Trophoblast cell (in vitro differentiated cells and primary cell): ENCODE results near the gene TTC27.
"Not testable (repeated sequence)": the region's sequence is repeated elsewhere in the genome, so short reads cannot be mapped to it uniquely, and the experiment has no call there.

Experiments used
- DNase-seq, 2 donors: peaks; one replicate each; pipeline ENCODE4 v3.0.0-alpha.2; 2016
- H2AFZ ChIP-seq: 2 replicates; pipeline ENCODE4 v1.6.1; 2013; ENCODE audit warnings: low read length, moderate library complexity, mild to moderate bottlenecking; ENCODE audit not compliant: insufficient read depth, poor library complexity
- H2AK5ac ChIP-seq: 2 replicates; pipeline ENCODE4 v1.6.1; 2013; ENCODE audit warnings: mild to moderate bottlenecking, low read length
- H2BK120ac ChIP-seq: 2 replicates; pipeline ENCODE4 v1.6.1; 2013; ENCODE audit warnings: low read length, mild to moderate bottlenecking, moderate library complexity; ENCODE audit not compliant: insufficient read depth, poor library complexity
- H2BK12ac ChIP-seq: 2 replicates; pipeline ENCODE4 v1.6.1; 2013; ENCODE audit warnings: mild to moderate bottlenecking, low read length, moderate library complexity
- H2BK5ac ChIP-seq: 2 replicates; pipeline ENCODE4 v1.6.1; 2013; ENCODE audit warnings: low read length, low read depth, moderate library complexity, mild to moderate bottlenecking; ENCODE audit not compliant: poor library complexity
- H3K14ac ChIP-seq: 2 replicates; pipeline ENCODE4 v1.6.1; 2013; ENCODE audit warnings: mild to moderate bottlenecking, low read length
- H3K18ac ChIP-seq: 2 replicates; pipeline ENCODE4 v1.6.1; 2013; ENCODE audit warnings: mild to moderate bottlenecking, low read length
- H3K23ac ChIP-seq: 2 replicates; pipeline ENCODE4 v1.6.1; 2013; ENCODE audit warnings: low read length
- H3K27ac ChIP-seq: 2 replicates; pipeline ENCODE4 v1.5.1; 2013; ENCODE audit warnings: low read depth, mild to moderate bottlenecking, inconsistent platforms, low read length, moderate library complexity
- H3K27me3 ChIP-seq: 2 replicates; pipeline ENCODE4 v1.6.1; 2013; ENCODE audit warnings: inconsistent platforms, mild to moderate bottlenecking, low read length, moderate library complexity; ENCODE audit not compliant: insufficient read depth
- H3K36me3 ChIP-seq, 2 experiments: 1 replicate in 1 of 2; 2 replicates in 1 of 2; pipeline ENCODE4 v1.6.1; 2013; ENCODE audit warnings: low read length in 2 of 2, mild to moderate bottlenecking in 2 of 2, moderate library complexity in 1 of 2; ENCODE audit not compliant: insufficient read depth in 2 of 2, control insufficient read depth in 1 of 2
- H3K4ac ChIP-seq: 2 replicates; pipeline ENCODE4 v1.6.1; 2013; ENCODE audit warnings: low read depth, mild to moderate bottlenecking, low read length, moderate library complexity
- H3K4me1 ChIP-seq, 2 experiments: 1 replicate in 1 of 2; 2 replicates in 1 of 2; pipeline ENCODE4 v1.6.1; 2013; ENCODE audit warnings: low read length in 2 of 2, mild to moderate bottlenecking in 2 of 2, moderate library complexity in 1 of 2; ENCODE audit not compliant: insufficient read depth in 2 of 2, control insufficient read depth in 1 of 2
- H3K4me2 ChIP-seq: 2 replicates; pipeline ENCODE4 v1.6.1; 2013; ENCODE audit warnings: inconsistent platforms, mild to moderate bottlenecking, low read length, moderate library complexity
- H3K4me3 ChIP-seq: 2 replicates; pipeline ENCODE4 v1.5.1; 2013; ENCODE audit warnings: mild to moderate bottlenecking, low read depth, low read length, inconsistent platforms
- H3K79me1 ChIP-seq: one replicate; pipeline ENCODE4 v1.6.1; 2013; ENCODE audit warnings: low read length
- H3K79me2 ChIP-seq: 2 replicates; pipeline ENCODE4 v1.6.1; 2013; ENCODE audit warnings: low read length, mild to moderate bottlenecking; ENCODE audit not compliant: control insufficient read depth, insufficient read depth, poor library complexity
- H3K9ac ChIP-seq: 2 replicates; pipeline ENCODE4 v1.6.1; 2013; ENCODE audit warnings: mild to moderate bottlenecking, low read length
- H3K9me3 ChIP-seq: 2 replicates; pipeline ENCODE4 v1.6.1; 2013; ENCODE audit warnings: low read depth, mild to moderate bottlenecking, control low read depth, inconsistent platforms, low read length; ENCODE audit not compliant: insufficient read depth
- H4K12ac ChIP-seq: 2 replicates; pipeline ENCODE4 v1.6.1; 2013; ENCODE audit warnings: low read depth, mild to moderate bottlenecking, low read length, moderate library complexity
- H4K8ac ChIP-seq: 2 replicates; pipeline ENCODE4 v1.6.1; 2013; ENCODE audit warnings: low read depth, mild to moderate bottlenecking, low read length, moderate library complexity
- H4K91ac ChIP-seq: one replicate; pipeline ENCODE4 v1.6.1; 2013; ENCODE audit warnings: low read depth, mild to moderate bottlenecking, low read length, moderate library complexity
- WGBS: extraction: QIAGEN DNeasy Blood & Tissue Kit; methylation state at CpG from one replicate; pipeline ENCODE4 v1.1.7; 2013; ENCODE audit warnings: missing lambda C conversion rate; ENCODE audit not compliant: insufficient read length, insufficient coverage; ENCODE audit errors: extremely low coverage; 5-methylcytosine and 5-hydroxymethylcytosine counted together

Gene TTC27

GRCh38 chr2:32632089-32632488 is 4.2 kb downstream of the TTC27 start:
- H2AFZ ChIP-seq: no peak overlapping the region
- H2BK120ac ChIP-seq: no peak overlapping the region
- no peak overlapping the region for H2BK5ac ChIP-seq
- no peak overlapping the region for H3K4ac ChIP-seq
- H2BK12ac ChIP-seq: no peak overlapping the region
- H3K23ac ChIP-seq: no peak overlapping the region
- peaks cover 2% of the 10 kb centered on the region for H3K79me2 ChIP-seq
- no peaks in the 10 kb centered on the region for H3K9me3 ChIP-seq
- peaks cover 4% of the 10 kb centered on the region for H3K79me1 ChIP-seq
- H4K91ac ChIP-seq: no peak overlapping the region
- H3K4me3 ChIP-seq: no peak overlapping the region
- no peak overlapping the region for H3K9ac ChIP-seq
- no peaks in the 10 kb centered on the region for H3K27me3 ChIP-seq
- no peak overlapping the region for H2AK5ac ChIP-seq
- peaks cover 6 to 11% of the 10 kb centered on the region in 2 experiments for H3K36me3 ChIP-seq
- peaks cover 0 to 5% of the 10 kb centered on the region in 2 experiments for H3K4me1 ChIP-seq
- no peak overlapping the region for H4K8ac ChIP-seq
- no peak overlapping the region for H3K14ac ChIP-seq
- no peak overlapping the region for H4K12ac ChIP-seq
- WGBS: no CpG with 5 or more reads among the region's 5 CpGs
- H3K27ac ChIP-seq: no peak overlapping the region
- H3K4me2 ChIP-seq: no peak overlapping the region
- peak in 1 of 2 donors; percentile 9 for DNase-seq
- H3K18ac ChIP-seq: no peak overlapping the region

GRCh38 chr2:32633040-32633439 is 5.2 kb downstream of the TTC27 start:
- H2AFZ ChIP-seq: no peak overlapping the region
- H2AK5ac ChIP-seq: no peak overlapping the region
- no peak overlapping the region for H3K9ac ChIP-seq
- H3K18ac ChIP-seq: no peak overlapping the region
- no peak overlapping the region for H3K4ac ChIP-seq
- H3K79me2 ChIP-seq: no peaks in the 10 kb centered on the region
- no peak overlapping the region for H3K4me3 ChIP-seq
- H4K91ac ChIP-seq: no peak overlapping the region
- H3K14ac ChIP-seq: no peak overlapping the region
- no peak overlapping the region for H2BK120ac ChIP-seq
- no peak overlapping the region for H2BK5ac ChIP-seq
- H4K8ac ChIP-seq: no peak overlapping the region
- no peak overlapping the region for H3K23ac ChIP-seq
- H4K12ac ChIP-seq: no peak overlapping the region
- H3K27ac ChIP-seq: no peak overlapping the region
- WGBS: no CpG with 5 or more reads among the region's 3 CpGs
- no peak overlapping the region for H2BK12ac ChIP-seq
- peaks cover 8 to 11% of the 10 kb centered on the region in 2 experiments for H3K36me3 ChIP-seq
- H3K79me1 ChIP-seq: peaks cover 2% of the 10 kb centered on the region
- H3K4me2 ChIP-seq: no peak overlapping the region
- no peaks in the 10 kb centered on the region for H3K27me3 ChIP-seq
- H3K9me3 ChIP-seq: no peaks in the 10 kb centered on the region
- no peak for DNase-seq
- no peaks in the 10 kb centered on the region for H3K4me1 ChIP-seq

- not testable (repeated sequence) for H3K9ac ChIP-seq, H3K27ac ChIP-seq, H3K18ac ChIP-seq, DNase-seq, H3K4me1 ChIP-seq, H3K4ac ChIP-seq, H3K79me1 ChIP-seq, H3K9me3 ChIP-seq, H2BK120ac ChIP-seq, H2BK5ac ChIP-seq, H3K27me3 ChIP-seq, H3K4me3 ChIP-seq, H3K23ac ChIP-seq, H3K14ac ChIP-seq, H3K79me2 ChIP-seq, H3K4me2 ChIP-seq, H4K8ac ChIP-seq, H2BK12ac ChIP-seq, H4K91ac ChIP-seq, H2AFZ ChIP-seq, H4K12ac ChIP-seq, H2AK5ac ChIP-seq
- WGBS: no CpG with 5 or more reads among the region's 5 CpGs
- peaks cover 16 to 27% of the 10 kb centered on the region in 2 experiments for H3K36me3 ChIP-seq
Measured at GRCh38 chr2:32638548-32638947, 10.7 kb downstream of the TTC27 start.

GRCh38 chr2:32641180-32641579 is 13.3 kb downstream of the TTC27 start:
- Histone ChIP-seq H3K79me1 (no peaks in the 10 kb centered on the region), H3K23ac (no peak overlapping the region), H2BK120ac (no peak overlapping the region), H3K4me1 (no peaks in the 10 kb centered on the region), H3K79me2 (no peaks in the 10 kb centered on the region), H3K4me2 (no peak overlapping the region), H3K4me3 (no peak overlapping the region), H3K14ac (no peak overlapping the region), H2AFZ (no peak overlapping the region), H2BK5ac (no peak overlapping the region), H3K27me3 (no peaks in the 10 kb centered on the region), H3K18ac (no peak overlapping the region), H4K12ac (no peak overlapping the region), H2AK5ac (no peak overlapping the region), H2BK12ac (no peak overlapping the region), H3K27ac (no peak overlapping the region), H3K9me3 (no peaks in the 10 kb centered on the region), H3K9ac (no peak overlapping the region), H3K4ac (no peak overlapping the region), H3K36me3 (peaks cover 13 to 18% of the 10 kb centered on the region in 2 experiments), H4K8ac (no peak overlapping the region), H4K91ac (no peak overlapping the region)
- no CpG with 5 or more reads among the region's 5 CpGs for WGBS
- no peak for DNase-seq
